HG03565 (cell line): ENCODE results near the gene STK36.

ENCODE experiments used
- ATAC-seq: cut with Tn5 transposase; IDR thresholded peaks from one replicate; pipeline ENCODE4 v1.9.1; 2021; ENCODE audit warnings: mild to moderate bottlenecking, moderate library complexity; ENCODE audit not compliant: unreplicated experiment

STK36 gene

DNA sequence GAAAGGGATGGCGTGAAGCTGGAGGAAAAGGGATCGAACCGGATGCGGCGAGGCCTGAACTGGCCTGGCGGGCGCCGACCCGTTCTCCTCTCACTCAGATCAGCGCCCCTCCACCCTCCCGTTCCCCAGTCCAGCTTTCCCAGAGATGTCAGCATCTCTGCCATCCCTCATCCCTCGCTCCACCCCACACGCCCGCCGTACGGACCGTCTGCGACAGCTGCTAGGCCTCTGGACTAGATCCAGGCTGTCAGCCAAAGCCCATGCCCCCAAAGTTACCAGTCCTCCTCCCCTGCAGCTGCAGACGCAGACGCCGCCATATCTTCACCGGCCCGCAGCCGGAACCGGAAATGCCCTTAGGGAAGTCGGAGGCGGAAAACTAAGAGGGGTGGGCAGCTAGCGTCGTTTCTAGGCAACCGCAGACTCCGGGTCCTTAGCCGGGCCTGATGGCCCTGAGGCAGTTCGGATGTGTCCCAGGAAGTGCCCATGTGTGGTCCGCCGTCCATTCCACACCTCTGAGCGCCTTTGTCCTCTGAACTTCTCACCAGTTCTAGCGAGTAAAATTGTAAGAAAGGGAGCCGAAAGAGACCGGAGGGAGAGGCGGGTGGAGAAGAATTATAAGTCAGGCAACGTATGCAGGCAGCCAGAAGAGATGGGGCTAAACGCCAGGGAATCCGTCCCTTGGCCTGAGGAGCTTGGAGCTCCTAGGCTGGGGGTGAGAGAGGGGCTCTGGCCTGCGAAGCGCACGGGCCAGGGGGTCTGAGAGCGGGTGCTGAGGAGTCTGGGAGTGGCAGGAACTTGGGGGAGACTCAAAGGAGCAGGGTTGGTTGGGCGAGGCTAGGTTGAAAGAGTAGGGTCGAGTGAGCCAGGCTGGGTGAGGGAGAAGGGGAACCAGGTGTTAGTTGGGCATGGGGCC, at the start of gene STK36, which contains the start of gene RNF25:
STK36 (plus strand) TSS at position 433 of the 913 bp plus-strand sequence. CDS start 744 bp downstream, outside the sequence.
RNF25 (minus strand) TSS at position 349 of the 913 bp plus-strand sequence; CDS start at position 317, 32 bp downstream.
- peak; percentile 88 for ATAC-seq

- no peak for ATAC-seq
These were observed 49.1 kb upstream of the STK36 start for GRCh38 chr2:218622606-218623365.

DNA sequence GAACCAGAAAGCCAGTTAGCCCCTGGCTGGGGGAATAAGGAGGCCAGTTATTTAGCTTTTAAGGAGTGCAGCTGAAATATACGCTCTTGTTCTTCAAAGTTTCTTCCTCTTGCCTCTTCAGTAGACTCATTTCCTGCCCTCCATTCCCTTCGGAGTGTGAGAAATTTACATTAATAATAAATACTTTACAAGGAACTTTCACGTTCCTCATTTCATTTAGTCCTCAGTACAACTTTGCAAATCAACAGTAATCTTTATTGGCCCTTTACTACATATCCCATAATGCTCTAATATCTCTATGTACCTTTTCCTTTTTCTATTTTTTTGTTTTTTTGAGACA, 48.5 kb upstream of the STK36 start:
- no peak for ATAC-seq

DNA sequence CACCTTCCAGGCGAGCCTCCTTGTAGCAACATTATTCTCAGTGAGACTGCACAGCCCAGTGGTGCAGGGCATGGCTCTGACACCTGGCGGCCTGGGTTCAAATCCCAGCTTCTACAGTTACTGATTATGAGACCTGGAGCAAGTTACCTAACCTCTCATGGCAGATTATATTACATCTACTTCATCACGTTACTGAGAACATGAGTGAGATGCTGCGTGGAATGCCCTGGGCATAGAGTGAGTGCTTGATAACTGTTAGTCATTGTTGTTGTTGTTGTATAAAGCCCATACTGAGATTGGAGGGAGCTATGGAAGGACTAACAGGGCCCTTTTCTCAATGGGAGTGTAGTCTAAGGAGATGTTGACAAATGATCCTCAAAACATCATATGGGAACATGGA, 45.5 kb upstream of the STK36 start:
- ATAC-seq, result no peak

DNA sequence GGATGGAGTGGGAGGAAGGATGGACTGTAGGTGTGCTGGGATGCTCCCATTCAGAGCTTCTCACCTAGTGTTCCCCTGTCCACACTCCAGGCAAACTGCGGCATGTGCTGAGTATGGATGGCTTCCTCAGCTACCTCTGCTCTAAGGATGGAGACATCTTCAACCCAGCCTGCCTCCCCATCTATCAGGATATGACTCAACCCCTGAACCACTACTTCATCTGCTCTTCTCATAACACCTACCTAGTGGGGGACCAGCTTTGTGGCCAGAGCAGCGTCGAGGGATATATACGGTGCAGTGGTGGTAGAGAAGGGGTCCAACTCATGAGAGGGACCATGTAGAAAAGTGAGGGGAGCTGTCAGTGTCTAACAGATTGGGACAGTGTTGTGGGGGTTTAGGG, 43.9 kb upstream of the STK36 start:
- no peak for ATAC-seq

DNA sequence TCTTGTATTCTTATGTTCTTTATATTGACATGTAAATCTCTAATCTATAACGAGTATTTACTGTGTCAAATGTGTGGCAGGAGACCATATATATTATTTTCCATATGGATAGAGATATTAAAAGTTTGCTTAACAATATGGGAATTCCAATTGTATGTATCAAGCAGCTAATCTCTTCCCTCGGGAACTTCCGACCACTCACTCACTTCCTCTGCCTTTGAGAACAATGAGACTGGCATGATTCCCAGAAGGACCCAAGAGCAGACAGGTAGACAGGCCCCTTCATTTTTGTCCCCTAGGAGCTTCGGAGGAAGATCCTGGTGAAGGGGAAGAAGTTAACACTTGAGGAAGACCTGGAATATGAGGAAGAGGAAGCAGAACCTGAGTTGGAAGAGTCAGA, 40.0 kb upstream of the STK36 start:
- ATAC-seq, result no peak

GRCh38 chr2:218635719-218636118, 36.2 kb upstream of the STK36 start:
- ATAC-seq, result no peak

GRCh38 chr2:218638372-218638771, 33.5 kb upstream of the STK36 start:
- ATAC-seq, result no peak

GRCh38 chr2:218642121-218642656, 29.7 kb upstream of the STK36 start:
- ATAC-seq, result no peak

DNA sequence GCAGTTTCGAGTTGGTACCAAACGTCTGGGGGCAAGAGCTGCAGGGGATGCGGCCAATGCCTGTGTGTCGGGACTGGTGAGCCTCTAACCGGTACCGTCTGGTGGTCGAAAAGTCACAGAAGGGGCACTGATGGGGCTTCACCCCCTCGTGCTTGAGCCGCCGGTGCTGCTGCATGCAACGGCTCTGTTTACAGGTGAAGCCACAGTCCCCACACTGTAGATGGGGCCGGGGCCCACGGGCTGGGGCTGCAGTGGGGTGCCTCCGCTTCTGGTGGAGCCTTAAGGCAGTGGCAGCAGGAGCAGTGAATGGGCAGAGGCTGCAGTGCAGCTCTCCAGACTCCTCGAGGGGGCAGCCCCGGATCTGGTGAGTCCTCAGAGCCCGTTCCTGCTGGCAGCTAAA, 29.1 kb upstream of the STK36 start:
- ATAC-seq, result no peak

DNA sequence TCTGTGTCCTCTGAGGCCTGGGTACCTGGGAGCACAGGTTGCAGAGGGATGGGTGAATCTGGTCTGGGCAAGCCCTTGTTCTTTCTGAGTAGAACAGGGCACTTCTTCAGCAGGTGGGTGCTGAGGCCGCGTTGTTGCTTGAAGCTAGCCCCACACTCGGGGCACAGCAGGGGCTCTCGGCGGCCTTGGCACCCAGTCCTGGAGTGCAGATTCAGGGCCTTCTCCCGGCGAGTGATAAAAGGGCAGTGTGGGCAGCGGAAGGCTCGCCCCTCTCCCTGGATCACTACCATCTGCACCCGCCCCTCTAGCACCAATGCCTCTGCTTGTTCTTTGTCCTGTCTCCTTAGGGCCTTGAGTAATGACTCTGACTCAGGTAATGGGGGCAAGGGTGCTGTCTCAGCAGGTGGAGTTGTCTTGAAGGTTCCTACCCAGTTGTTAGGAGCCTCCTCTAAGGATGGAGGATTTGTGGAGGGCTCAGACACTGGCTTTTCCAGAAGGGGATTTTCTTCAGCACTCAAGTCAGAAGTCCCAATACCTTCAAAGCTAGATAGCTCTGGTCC, 28.1 kb upstream of the STK36 start:
- ATAC-seq, result no peak

DNA sequence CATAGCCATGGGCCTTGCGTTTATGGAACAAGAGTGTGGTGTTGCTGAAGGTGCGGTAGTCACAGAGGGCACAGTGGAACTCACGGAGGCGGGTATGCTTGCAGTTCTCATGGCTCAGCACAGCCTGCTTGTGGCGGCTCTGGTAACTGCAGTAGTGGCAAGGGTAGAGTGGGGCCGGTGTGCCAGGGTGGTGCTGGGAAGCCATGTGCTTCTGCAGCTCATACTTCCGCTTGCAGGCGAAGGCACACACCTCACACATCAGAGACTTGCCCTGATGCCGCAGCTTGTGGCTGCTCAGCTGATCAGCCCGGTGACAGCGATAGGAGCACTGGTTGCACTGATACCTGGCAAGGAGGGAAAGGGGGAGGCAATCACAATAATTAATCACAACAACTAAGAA, 27.2 kb upstream of the STK36 start:
- no peak for ATAC-seq

- no peak for ATAC-seq
These were observed 26.8 kb upstream of the STK36 start for GRCh38 chr2:218645126-218645525.

- ATAC-seq, result no peak
These were observed 23.6 kb upstream of the STK36 start for GRCh38 chr2:218648088-218648786.

- ATAC-seq, result no peak
These were observed 23.1 kb upstream of the STK36 start for GRCh38 chr2:218648787-218649100.

DNA sequence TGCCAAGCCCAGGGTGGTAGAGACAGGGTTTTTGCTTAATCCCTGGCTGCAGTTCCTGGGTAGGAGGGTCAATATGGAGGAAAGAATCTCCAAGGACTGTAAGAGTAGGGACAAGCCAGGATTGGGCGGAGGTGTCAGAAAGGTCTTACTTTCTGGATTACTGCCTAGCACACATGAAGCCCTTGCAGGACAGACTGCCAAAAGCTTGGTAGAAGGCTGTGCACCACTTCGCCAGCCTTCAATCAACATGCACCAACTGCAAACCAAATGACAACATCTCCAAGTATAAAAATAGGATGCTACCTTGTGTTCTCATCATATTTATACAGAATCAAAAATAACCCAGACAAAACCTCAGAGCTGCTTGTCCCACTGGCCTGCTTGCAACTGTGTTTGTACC, 16.1 kb upstream of the STK36 start:
- ATAC-seq, result no peak

GRCh38 chr2:218658671-218659257, 13.1 kb upstream of the STK36 start:
- peak; percentile 33 for ATAC-seq

DNA sequence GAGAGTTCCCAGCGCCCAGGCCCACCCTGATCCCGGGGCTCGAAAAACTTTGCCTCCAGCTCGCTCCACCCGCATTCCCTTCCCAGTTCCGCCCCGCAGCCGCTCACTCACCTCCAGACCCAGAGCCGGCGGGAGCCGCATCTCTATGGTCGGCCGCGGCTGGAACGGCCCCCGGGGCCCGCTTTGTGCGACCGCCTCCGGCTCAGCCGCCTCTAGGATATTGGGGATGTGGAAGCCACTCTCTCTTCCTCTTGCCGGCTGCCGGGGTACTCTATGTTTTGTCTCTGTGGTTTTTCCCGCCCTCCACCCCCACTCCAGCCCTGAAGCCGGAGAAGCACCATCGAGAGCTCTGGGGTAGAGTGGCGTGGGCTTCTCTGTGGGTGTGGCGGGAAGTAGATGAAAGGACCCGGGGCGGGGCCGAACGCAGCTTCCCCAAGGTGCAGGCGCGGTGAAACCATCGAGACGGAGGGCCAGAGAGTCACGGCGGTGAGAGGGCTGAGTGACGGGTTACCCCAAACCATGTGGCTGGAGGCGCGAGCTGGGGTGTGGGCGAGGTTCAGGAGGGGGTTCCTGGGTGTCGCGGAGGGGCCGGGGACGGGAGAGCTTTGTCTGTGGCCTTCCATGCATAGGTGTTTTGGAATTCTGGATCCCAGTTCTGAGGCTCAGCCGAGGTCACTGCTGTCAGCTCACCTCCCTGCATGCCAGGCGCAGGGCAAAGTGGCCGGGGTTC, 12.5 kb upstream of the STK36 start, which contains the start of the genes BCS1L and ZNF142:
BCS1L (plus strand) TSS at position 426 of the 730 bp plus-strand sequence. CDS start 1,305 bp downstream, outside the sequence.
ZNF142 (minus strand) TSS at position 366 of the 730 bp plus-strand sequence. CDS start 3,194 bp downstream, outside the sequence.
- ATAC-seq, result peak; percentile 63

GRCh38 chr2:218659988-218660358, 11.9 kb upstream of the STK36 start:
- ATAC-seq, result no peak

DNA sequence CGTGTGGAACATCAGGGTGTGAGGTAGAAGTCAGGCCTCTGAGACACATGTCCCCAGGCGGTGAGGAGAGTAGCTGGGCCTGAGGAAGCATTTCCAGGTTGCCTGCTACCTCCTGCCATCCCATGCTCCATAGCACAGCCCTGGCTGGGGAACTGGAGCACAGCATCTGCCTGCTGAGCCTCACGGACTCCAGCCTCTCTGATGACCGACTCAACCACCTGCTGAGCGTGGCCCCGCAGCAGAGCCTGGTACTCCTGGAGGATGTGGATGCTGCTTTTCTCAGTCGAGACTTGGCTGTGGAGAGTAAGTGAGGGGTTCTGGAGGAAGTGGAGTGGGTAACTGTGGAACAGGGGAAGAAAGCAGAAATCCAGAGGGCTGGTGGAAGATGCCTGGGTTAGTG, 9.5 kb upstream of the STK36 start:
- no peak for ATAC-seq
